ENCODE results near the gene SEC14L5.

GRCh38 chr16:4936991-4937781 is 20.9 kb upstream of the SEC14L5 start, which contains the start of gene PPL:
- TF ChIP-seq RAD21 (conservative IDR thresholded peaks at IDR 0.05) (no peak), REST (IDR thresholded peaks at IDR 0.05; ENCODE audit: borderline replicate concordance) (peak; percentile 20), CTCF (IDR thresholded peaks at IDR 0.05; ENCODE audit: poor library complexity, severe bottlenecking) (no peak), EZH2 (IDR thresholded peaks at IDR 0.05; ENCODE audit: borderline replicate concordance, insufficient read depth, low read length, poor library complexity, severe bottlenecking) (no peak), POLR2AphosphoS5 (IDR thresholded peaks at IDR 0.05) (no peak), TAF1 (IDR thresholded peaks at IDR 0.05; ENCODE audit: low read depth) (no peak)

Data from neural cell (in vitro differentiated cells).